Ovary (tissue), 9 donors: Measurements from ENCODE around the gene BDH1. TPM values are rescaled to one million over a fixed set of nuclear protein-coding genes. Genes with fewer than 3 reads are reported as not detected.

Experiments
- DNase-seq, 5 donors: peaks; one replicate each; pipeline ENCODE4 v3.0.0-alpha.2; 2019 to 2020
- H3K27ac ChIP-seq, 2 donors: fragments of 200-600 bp; one replicate each; pipeline versions ENCODE4 v1.5.1 to v1.8.0; 2019 to 2022
- H3K27me3 ChIP-seq: fragments of 200-600 bp; one replicate; pipeline ENCODE4 v1.8.0; 2022
- H3K36me3 ChIP-seq: fragments of 200-600 bp; sonication (generic); one replicate; pipeline ENCODE4 v1.5.1; 2019
- H3K4me1 ChIP-seq: one replicate; pipeline ENCODE4 v1.8.1; 2013; ENCODE audit warnings: mild to moderate bottlenecking, moderate library complexity; ENCODE audit not compliant: insufficient read depth
- H3K4me3 ChIP-seq: fragments of 200-600 bp; sonication (generic); one replicate; pipeline ENCODE4 v1.5.1; 2017
- H3K9me3 ChIP-seq, 2 donors: fragments of 200-600 bp in 1 of 2; sonication (generic) in 1 of 2; one replicate each; pipeline versions ENCODE4 v1.5.1 to v1.8.1; 2013 to 2019; ENCODE audit warnings: mild to moderate bottlenecking in 1 of 2, moderate library complexity in 1 of 2
- CTCF ChIP-seq, 3 donors: fragments of 450-650 bp in 2 of 3; fragments of 200-600 bp in 1 of 3; IDR thresholded peaks; one replicate each; pipeline versions ENCODE4 v1.5.1 to v1.8.0; 2016 to 2022; ENCODE audit warnings: antibody characterized with exemption in 3 of 3, mild to moderate bottlenecking in 1 of 3
- EP300 ChIP-seq: sonication (generic); formaldehyde crosslinking; IDR thresholded peaks from one replicate; pipeline ENCODE4 v1.6.1; 2017; ENCODE audit warnings: antibody characterized with exemption
- POLR2A ChIP-seq: fragments of 450-650 bp; IDR thresholded peaks from one replicate; pipeline ENCODE4 v1.6.1; 2017; ENCODE audit warnings: antibody characterized with exemption, mild to moderate bottlenecking, moderate library complexity
- WGBS, 3 donors: extraction: QIAGEN DNeasy Blood & Tissue Kit in 1 of 3; methylation state at CpG; one replicate each; pipeline versions ENCODE4 v1.1.5 to v1.1.7; 2013 to 2017; 5-methylcytosine and 5-hydroxymethylcytosine counted together
- intact Hi-C, 4 donors: fragments of 100-400 bp; cut with DNase I; formaldehyde crosslinking; loops; one replicate each; pipeline versions ENCODE4 v1.11.0 to v1.15.1; 2022 to 2023
- polyA plus RNA-seq, 2 donors: library from polyadenylated mRNA; stranded (reverse); fragments of 200-250 nt in 1 of 2; fragments of 350-450 nt in 1 of 2; fragmentation: Illumina TruSeq in 1 of 2; extraction: RNeasy Lipid Tissue Mini Kit (QIAGEN cat#74804) in 1 of 2; gene quantifications; one replicate each; pipeline ENCODE4 v1.2.3, GENCODE V29; 2013 to 2014
- total RNA-seq, 7 donors: library from RNA; depleted of rRNA in 2 of 7; stranded (reverse); fragments of >200 nt in 2 of 7; fragmentation: NEBNext Ultra II Directional in 3 of 7; extraction: Animal tissue kit (Norgen Biotek cat#: 25700) in 3 of 7; gene quantifications; one replicate each; pipeline versions ENCODE4 v1.1.0 to v1.2.4, GENCODE V29; 2016 to 2023
- donor health status: DM: no; HTN: no; CAD: no; lungs with moderate emphysema.
- donor health status: DM: no; HTN: no; CAD: no.
- donor health status: Bipolar disorder and iron deficiency.
- donor health status: DM: yes; HTN: yes; CAD: no.
- donor health status: DM: no; HTN: no; CAD: no.
- donor health status: DM: yes; HTN: yes; CAD: no.

The BDH1 gene
- total and polyA plus RNA-seq, 9 donors: 3.3 to 15.4 (median 11.7) TPM

GRCh38 chr3:197545571-197545970 lies 10.2 kb downstream of the BDH1 start:
- H3K36me3 ChIP-seq: no peaks in the 10 kb centered on the region
- intact Hi-C loops: no loop called here
- no peak overlapping the region for H3K27ac ChIP-seq
- H3K4me1 ChIP-seq: no peaks in the 10 kb centered on the region
- H3K4me3 ChIP-seq: no peak overlapping the region
- H3K27me3 ChIP-seq: no peaks in the 10 kb centered on the region
- DNase-seq: no peak
- TF ChIP-seq POLR2A (no peak), CTCF (IDR thresholded peaks at IDR 0.05) (no peak), EP300 (no peak)
- H3K9me3 ChIP-seq: no peaks in the 10 kb centered on the region
- WGBS, 3 donors: 86 to 88% (median 87%) methylated on average over 5 of the region's 5 CpGs

DNA sequence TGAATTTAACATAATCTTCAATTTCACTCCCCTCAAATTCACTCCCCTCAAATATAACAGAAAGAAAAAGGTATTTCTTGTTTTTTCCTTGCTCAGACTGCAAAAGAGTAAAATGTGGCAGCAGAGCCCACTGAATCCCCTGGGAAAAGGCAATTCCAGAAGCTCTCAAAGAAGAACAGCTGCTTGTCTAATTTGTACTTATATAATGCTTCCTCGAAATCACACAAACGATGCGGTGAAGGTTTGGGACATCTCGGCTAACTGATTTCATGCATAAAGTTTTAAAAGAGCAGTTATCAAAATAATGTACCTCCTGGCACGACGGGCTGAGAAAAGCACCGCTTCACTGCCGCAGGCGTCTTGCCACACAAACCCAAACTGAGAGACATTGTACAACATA lies 10.7 kb downstream of the BDH1 start:
- intact Hi-C loops: no loop called here
- no peak overlapping the region for H3K4me3 ChIP-seq
- no peak for DNase-seq
- no peaks in the 10 kb centered on the region for H3K4me1 ChIP-seq
- H3K27me3 ChIP-seq: no peaks in the 10 kb centered on the region
- H3K27ac ChIP-seq: no peak overlapping the region
- H3K36me3 ChIP-seq: no peaks in the 10 kb centered on the region
- TF ChIP-seq CTCF (IDR thresholded peaks at IDR 0.05): no peak
- no peak for TF ChIP-seq POLR2A
- TF ChIP-seq EP300: no peak
- H3K9me3 ChIP-seq: no peaks in the 10 kb centered on the region
- WGBS, 3 donors: 84 to 92% (median 90%) methylated on average over 9 of the region's 9 CpGs

GRCh38 chr3:197542741-197543454 lies 12.9 kb downstream of the BDH1 start:
- H3K36me3 ChIP-seq: no peaks in the 10 kb centered on the region
- WGBS, 3 donors: 91 to 95% (median 92%) methylated on average over 18 of the region's 18 CpGs
- H3K27me3 ChIP-seq: no peaks in the 10 kb centered on the region
- H3K4me1 ChIP-seq: no peaks in the 10 kb centered on the region
- H3K4me3 ChIP-seq: no peak overlapping the region
- DNase-seq: no peak
- no peaks in the 10 kb centered on the region for H3K9me3 ChIP-seq
- intact Hi-C loops: loop anchor here in 1 of 4 donors (5.0 kb wide), 1 partner anchor 1971 kb away; no protein-coding TSS in a partner anchor
- no peak overlapping the region for H3K27ac ChIP-seq
- no peak for TF ChIP-seq POLR2A
- no peak for TF ChIP-seq EP300
- TF ChIP-seq CTCF (IDR thresholded peaks at IDR 0.05): no peak

GRCh38 chr3:197541756-197542539 lies 13.8 kb downstream of the BDH1 start:
- 41 to 46% (median 45%) methylated on average over 13 of the region's 13 CpGs for WGBS, 3 donors
- no peak overlapping the region for H3K4me3 ChIP-seq

More at GRCh38 chr3:197541756-197542539, 13.8 kb downstream of the BDH1 start:
- H3K9me3 ChIP-seq: no peaks in the 10 kb centered on the region
- H3K27me3 ChIP-seq: no peaks in the 10 kb centered on the region
- peak in 4 of 5 donors; percentile 46 to 72 (median 51) for DNase-seq
- no peaks in the 10 kb centered on the region for H3K4me1 ChIP-seq
- no peak for TF ChIP-seq EP300
- no peak for TF ChIP-seq CTCF (IDR thresholded peaks at IDR 0.05)
- no peak for TF ChIP-seq POLR2A
- intact Hi-C loops: loop anchor here in 1 of 4 donors (5.0 kb wide), 1 partner anchor 1970 kb away; no protein-coding TSS in a partner anchor
- no peaks in the 10 kb centered on the region for H3K36me3 ChIP-seq
- no peak overlapping the region for H3K27ac ChIP-seq
